Hepatocyte (in vitro differentiated cells): ENCODE results near the gene DOCK8.

Experiments used
- EZH2 ChIP-seq: fragments of 200-600 bp; sonication (generic); IDR thresholded peaks from 2 replicates; pipeline ENCODE4 v1.6.1; 2016; ENCODE audit warnings: antibody characterized with exemption, mild to moderate bottlenecking, borderline replicate concordance
- TF ChIP-seq, protein P1 (sequence below): fragments of 200-600 bp; sonication (generic); IDR thresholded peaks from 2 replicates; pipeline ENCODE4 v1.5.1; 2016; ENCODE audit warnings: antibody characterized with exemption, mild to moderate bottlenecking; ENCODE audit not compliant: poor library complexity

- TF ChIP-seq, protein P1, sequence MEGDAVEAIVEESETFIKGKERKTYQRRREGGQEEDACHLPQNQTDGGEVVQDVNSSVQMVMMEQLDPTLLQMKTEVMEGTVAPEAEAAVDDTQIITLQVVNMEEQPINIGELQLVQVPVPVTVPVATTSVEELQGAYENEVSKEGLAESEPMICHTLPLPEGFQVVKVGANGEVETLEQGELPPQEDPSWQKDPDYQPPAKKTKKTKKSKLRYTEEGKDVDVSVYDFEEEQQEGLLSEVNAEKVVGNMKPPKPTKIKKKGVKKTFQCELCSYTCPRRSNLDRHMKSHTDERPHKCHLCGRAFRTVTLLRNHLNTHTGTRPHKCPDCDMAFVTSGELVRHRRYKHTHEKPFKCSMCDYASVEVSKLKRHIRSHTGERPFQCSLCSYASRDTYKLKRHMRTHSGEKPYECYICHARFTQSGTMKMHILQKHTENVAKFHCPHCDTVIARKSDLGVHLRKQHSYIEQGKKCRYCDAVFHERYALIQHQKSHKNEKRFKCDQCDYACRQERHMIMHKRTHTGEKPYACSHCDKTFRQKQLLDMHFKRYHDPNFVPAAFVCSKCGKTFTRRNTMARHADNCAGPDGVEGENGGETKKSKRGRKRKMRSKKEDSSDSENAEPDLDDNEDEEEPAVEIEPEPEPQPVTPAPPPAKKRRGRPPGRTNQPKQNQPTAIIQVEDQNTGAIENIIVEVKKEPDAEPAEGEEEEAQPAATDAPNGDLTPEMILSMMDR = no peak
- no peak for TF ChIP-seq EZH2
Observed at GRCh38 chr9:277601-278295, 63.1 kb downstream of the DOCK8 start.
